ENCODE measurements around the gene ADAMTS12. TPM values are rescaled to one million over a fixed set of nuclear protein-coding genes. Genes with fewer than 3 reads are reported as not detected.

ADAMTS12 gene
- total RNA-seq, 2 donors from 2014 or later, result 0.42 to 1.1 TPM

DNA sequence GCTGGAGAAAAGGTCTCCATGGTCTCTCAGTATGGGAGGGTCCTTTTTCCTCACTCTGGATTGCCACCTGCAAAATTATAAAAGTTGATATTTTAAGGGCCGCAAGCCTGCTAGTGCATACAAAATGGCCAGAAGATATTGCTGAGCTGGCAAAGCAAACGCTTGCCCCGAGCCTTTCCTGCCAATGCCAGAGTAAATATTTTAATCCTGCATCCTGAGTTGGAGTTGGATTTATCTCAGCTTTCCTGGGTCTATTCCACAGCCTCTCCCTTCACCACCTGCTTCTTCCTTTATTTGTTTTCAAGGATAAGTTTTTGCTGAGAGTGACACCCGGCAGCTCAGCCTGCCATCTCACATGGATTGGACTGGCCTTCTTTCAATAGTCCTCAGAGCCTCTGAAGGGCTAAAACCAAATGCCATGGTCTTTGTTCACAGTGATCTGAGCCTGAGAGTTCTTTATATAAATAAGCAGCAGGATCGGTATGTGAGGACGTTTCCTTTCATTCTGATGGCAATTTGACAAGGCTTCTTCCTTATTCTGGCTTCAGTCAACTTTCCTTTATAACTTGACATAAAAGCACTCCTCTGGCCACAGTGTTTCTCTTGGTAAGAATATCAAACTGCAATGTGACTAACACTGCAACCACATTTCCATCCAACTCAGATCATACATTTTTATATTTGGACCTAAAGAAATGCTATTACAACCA is 170.1 kb downstream of the ADAMTS12 start:
- Histone ChIP-seq H3K27ac (no peak overlapping the region), H3K4me3 (no peak overlapping the region), H3K4me1 (no peaks in the 10 kb centered on the region), H3K9ac (ENCODE audit: low read depth in 2 of 2, low read length in 2 of 2) (no peak overlapping the region), H3K36me3 (no peaks in the 10 kb centered on the region), H3K9me3 (no peaks in the 10 kb centered on the region), H3K27me3 (no peaks in the 10 kb centered on the region)
- no peak for DNase-seq
- TF ChIP-seq, protein P1, sequence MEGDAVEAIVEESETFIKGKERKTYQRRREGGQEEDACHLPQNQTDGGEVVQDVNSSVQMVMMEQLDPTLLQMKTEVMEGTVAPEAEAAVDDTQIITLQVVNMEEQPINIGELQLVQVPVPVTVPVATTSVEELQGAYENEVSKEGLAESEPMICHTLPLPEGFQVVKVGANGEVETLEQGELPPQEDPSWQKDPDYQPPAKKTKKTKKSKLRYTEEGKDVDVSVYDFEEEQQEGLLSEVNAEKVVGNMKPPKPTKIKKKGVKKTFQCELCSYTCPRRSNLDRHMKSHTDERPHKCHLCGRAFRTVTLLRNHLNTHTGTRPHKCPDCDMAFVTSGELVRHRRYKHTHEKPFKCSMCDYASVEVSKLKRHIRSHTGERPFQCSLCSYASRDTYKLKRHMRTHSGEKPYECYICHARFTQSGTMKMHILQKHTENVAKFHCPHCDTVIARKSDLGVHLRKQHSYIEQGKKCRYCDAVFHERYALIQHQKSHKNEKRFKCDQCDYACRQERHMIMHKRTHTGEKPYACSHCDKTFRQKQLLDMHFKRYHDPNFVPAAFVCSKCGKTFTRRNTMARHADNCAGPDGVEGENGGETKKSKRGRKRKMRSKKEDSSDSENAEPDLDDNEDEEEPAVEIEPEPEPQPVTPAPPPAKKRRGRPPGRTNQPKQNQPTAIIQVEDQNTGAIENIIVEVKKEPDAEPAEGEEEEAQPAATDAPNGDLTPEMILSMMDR (IDR thresholded peaks at IDR 0.05), result no peak
- intact Hi-C loops (cut with DNase I), result no loop called here

DNA sequence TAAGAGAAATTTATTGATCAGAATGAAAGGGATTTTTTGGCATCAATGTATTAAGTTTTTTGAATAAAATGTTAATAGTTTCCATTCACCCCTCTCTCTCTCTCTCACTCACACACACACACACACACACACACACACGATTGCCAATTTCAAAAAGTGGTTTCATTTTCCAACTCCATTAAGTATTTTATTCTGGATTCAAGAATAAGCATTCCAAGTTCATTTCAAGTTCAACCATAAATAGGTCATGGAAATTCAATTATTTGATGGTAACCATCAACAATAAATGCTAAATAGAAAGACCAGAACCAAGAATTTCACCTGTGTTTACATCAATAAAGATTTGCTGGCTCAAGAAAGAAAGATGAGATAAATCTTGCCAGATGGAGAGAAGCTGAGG is 171.6 kb downstream of the ADAMTS12 start:
- Histone ChIP-seq H3K4me1 (no peaks in the 10 kb centered on the region), H3K36me3 (no peaks in the 10 kb centered on the region), H3K9me3 (no peaks in the 10 kb centered on the region), H3K9ac (ENCODE audit: low read depth in 2 of 2, low read length in 2 of 2) (no peak overlapping the region), H3K4me3 (no peak overlapping the region), H3K27me3 (no peaks in the 10 kb centered on the region), H3K27ac (no peak overlapping the region)
- intact Hi-C loops (cut with DNase I), result no loop called here
- DNase-seq, result no peak
- TF ChIP-seq, protein P1 (IDR thresholded peaks at IDR 0.05), result no peak

DNA sequence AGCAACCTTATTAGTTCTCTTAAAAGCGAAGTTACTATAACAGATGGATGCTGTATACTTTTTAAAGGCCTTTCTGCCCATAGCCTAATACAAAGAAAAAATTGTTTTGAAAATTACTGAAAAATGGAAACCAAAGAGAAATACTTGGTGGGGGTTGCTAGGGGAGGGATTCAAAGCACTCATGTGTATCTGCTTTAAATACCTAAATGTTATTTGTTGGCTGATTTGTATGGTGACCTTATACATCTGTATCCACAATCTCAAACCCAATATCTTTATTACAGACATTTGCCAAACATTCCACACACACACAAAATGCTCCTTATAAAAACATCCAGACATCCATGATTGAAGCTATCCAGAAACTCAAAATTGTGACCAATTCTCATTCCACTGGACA is 172.0 kb downstream of the ADAMTS12 start:
- no peaks in the 10 kb centered on the region for H3K36me3 ChIP-seq
- H3K4me1 ChIP-seq, result no peaks in the 10 kb centered on the region
- TF ChIP-seq, protein P1 (IDR thresholded peaks at IDR 0.05), result no peak
- no peak for DNase-seq
- intact Hi-C loops (cut with DNase I), result no loop called here
- H3K9me3 ChIP-seq, result no peaks in the 10 kb centered on the region
- H3K27me3 ChIP-seq, result no peaks in the 10 kb centered on the region
- no peak overlapping the region for H3K27ac ChIP-seq
- no peak overlapping the region for H3K4me3 ChIP-seq
- no peak overlapping the region for H3K9ac ChIP-seq (ENCODE audit: low read depth in 2 of 2, low read length in 2 of 2)

DNA sequence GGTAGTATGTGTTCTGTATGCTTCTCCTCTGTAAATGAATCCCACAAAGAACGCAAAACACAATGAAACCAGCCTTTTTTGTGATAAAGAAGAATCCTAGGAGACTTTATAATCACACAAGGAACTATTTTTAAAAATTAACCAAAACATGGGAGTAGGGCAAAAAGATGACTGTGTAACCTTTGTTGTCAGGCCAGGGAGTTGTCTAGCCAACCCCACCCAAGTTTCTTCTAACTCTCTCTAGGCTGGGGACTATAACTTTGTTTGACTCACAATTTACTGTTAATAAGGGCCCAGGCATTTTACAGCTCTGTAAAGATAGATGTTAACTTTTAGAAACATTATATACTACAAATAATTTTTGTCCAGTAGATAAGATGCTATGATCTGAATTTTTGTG is 176.1 kb downstream of the ADAMTS12 start:
- Histone ChIP-seq H3K4me1 (no peaks in the 10 kb centered on the region), H3K4me3 (no peak overlapping the region), H3K27me3 (no peaks in the 10 kb centered on the region), H3K27ac (no peak overlapping the region), H3K9me3 (no peaks in the 10 kb centered on the region), H3K9ac (ENCODE audit: low read depth in 2 of 2, low read length in 2 of 2) (no peak overlapping the region), H3K36me3 (no peaks in the 10 kb centered on the region)
- no peak for DNase-seq
- intact Hi-C loops (cut with DNase I), result no loop called here
- TF ChIP-seq, protein P1 (IDR thresholded peaks at IDR 0.05), result no peak

DNA sequence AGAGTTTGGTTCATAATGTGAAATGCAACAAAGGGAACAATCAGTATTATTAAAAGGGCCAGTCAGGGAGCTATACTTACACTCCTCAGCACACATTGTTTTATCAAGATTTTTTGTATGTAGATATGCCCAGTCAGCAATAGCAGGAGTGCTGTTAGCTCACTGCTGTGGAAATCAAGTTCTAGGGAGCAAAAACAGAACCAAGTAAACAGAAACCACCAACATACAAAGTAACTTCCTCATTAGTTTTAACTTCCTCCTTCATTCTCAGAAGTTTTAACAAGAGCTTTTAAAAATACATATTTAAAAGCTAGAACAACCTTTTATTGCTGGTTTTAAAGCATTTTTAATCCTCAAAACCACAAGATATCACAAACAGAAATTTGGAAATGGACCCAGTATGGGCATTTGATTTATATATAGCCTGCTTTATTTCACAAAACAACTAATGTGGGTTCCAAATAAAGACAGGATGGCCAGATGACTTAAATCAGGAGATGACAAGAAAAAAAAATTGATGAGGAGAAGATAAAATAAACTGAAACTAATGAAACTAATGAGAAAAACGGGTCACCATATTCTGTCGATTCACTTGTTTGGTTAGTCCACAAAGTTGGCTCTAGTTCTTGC is 178.5 kb downstream of the ADAMTS12 start:
- H3K27me3 ChIP-seq, result no peaks in the 10 kb centered on the region
- intact Hi-C loops (cut with DNase I), result no loop called here
- no peak for DNase-seq
- H3K27ac ChIP-seq, result no peak overlapping the region
- no peaks in the 10 kb centered on the region for H3K36me3 ChIP-seq
- no peaks in the 10 kb centered on the region for H3K4me1 ChIP-seq
- TF ChIP-seq, protein P1 (IDR thresholded peaks at IDR 0.05), result no peak
- no peaks in the 10 kb centered on the region for H3K9me3 ChIP-seq
- no peak overlapping the region for H3K9ac ChIP-seq (ENCODE audit: low read depth in 2 of 2, low read length in 2 of 2)
- H3K4me3 ChIP-seq, result no peak overlapping the region
